H9 (cell line): ENCODE data around the gene DOCK2. TPM values are rescaled to one million over a fixed set of nuclear protein-coding genes. Genes with fewer than 3 reads are reported as not detected.

Experiments
- DNase-seq: peaks from one replicate; pipeline ENCODE4 v3.0.0-alpha.2; 2017
- H2AFZ ChIP-seq: one replicate; pipeline ENCODE4 v1.6.1; 2013; ENCODE audit warnings: mild to moderate bottlenecking, low read length, control low read depth, moderate library complexity
- H2AK5ac ChIP-seq: 2 replicates; pipeline ENCODE4 v1.6.1; 2013; ENCODE audit warnings: low read length, control low read depth, mixed read lengths; ENCODE audit not compliant: insufficient read length
- H2BK120ac ChIP-seq: one replicate; pipeline ENCODE4 v1.6.1; 2013; ENCODE audit warnings: low read depth, mild to moderate bottlenecking, low read length, control low read depth, inconsistent platforms; ENCODE audit not compliant: poor library complexity, severe bottlenecking
- H2BK12ac ChIP-seq: 2 replicates; pipeline ENCODE4 v1.6.1; 2013; ENCODE audit warnings: low read length, control low read depth, mixed read lengths, low read depth; ENCODE audit not compliant: insufficient read length
- H2BK15ac ChIP-seq: 2 replicates; pipeline ENCODE4 v1.6.1; 2013; ENCODE audit warnings: low read depth, low read length, control low read depth
- H2BK20ac ChIP-seq: one replicate; pipeline ENCODE4 v1.6.1; 2013; ENCODE audit warnings: low read depth, mild to moderate bottlenecking, low read length, control low read depth, inconsistent platforms; ENCODE audit not compliant: poor library complexity, severe bottlenecking
- H2BK5ac ChIP-seq: 2 replicates; pipeline ENCODE4 v1.6.1; 2013; ENCODE audit warnings: low read length, control low read depth, mixed read lengths; ENCODE audit not compliant: insufficient read length
- H3K14ac ChIP-seq: 2 replicates; pipeline ENCODE4 v1.6.1; 2013; ENCODE audit warnings: low read length, control low read depth; ENCODE audit not compliant: insufficient read depth
- H3K18ac ChIP-seq: 2 replicates; pipeline ENCODE4 v1.6.1; 2013; ENCODE audit warnings: low read depth, mild to moderate bottlenecking, mixed read lengths, low read length, control low read depth; ENCODE audit not compliant: insufficient read length
- H3K23ac ChIP-seq: 2 replicates; pipeline ENCODE4 v1.6.1; 2013; ENCODE audit warnings: low read length, control low read depth, mixed read lengths, low read depth; ENCODE audit not compliant: insufficient read length
- H3K23me2 ChIP-seq: 2 replicates; pipeline ENCODE4 v1.6.1; 2013; ENCODE audit warnings: low read depth, mild to moderate bottlenecking, mixed read lengths, low read length, control low read depth; ENCODE audit not compliant: insufficient read length, poor library complexity, severe bottlenecking
- H3K27ac ChIP-seq: 2 replicates; pipeline ENCODE4 v1.5.1; 2013; ENCODE audit warnings: low read length, control low read depth, mixed read lengths, low read depth; ENCODE audit not compliant: insufficient read length
- H3K27me3 ChIP-seq: 2 replicates; pipeline ENCODE4 v1.6.1; 2013; ENCODE audit warnings: low read length, control low read depth, inconsistent platforms; ENCODE audit not compliant: insufficient read depth
- H3K4ac ChIP-seq: 2 replicates; pipeline ENCODE4 v1.6.1; 2013; ENCODE audit warnings: low read depth, mild to moderate bottlenecking, control low read depth, inconsistent platforms, low read length, moderate library complexity
- H3K4me1 ChIP-seq: 2 replicates; pipeline ENCODE4 v1.6.1; 2013; ENCODE audit warnings: low read length, control low read depth, inconsistent platforms; ENCODE audit not compliant: insufficient read depth
- H3K4me2 ChIP-seq: 2 replicates; pipeline ENCODE4 v1.6.1; 2013; ENCODE audit warnings: low read length, control low read depth, mixed read lengths; ENCODE audit not compliant: insufficient read length, insufficient read depth
- H3K56ac ChIP-seq: 2 replicates; pipeline ENCODE4 v1.6.1; 2013; ENCODE audit warnings: low read depth, mild to moderate bottlenecking, mixed read lengths, low read length, control low read depth; ENCODE audit not compliant: insufficient read length
- H3K79me1 ChIP-seq: 2 replicates; pipeline ENCODE4 v1.6.1; 2013; ENCODE audit warnings: low read depth, mild to moderate bottlenecking, moderate library complexity, low read length, control low read depth, inconsistent platforms; ENCODE audit not compliant: insufficient read depth, poor library complexity, severe bottlenecking
- H3K79me2 ChIP-seq: 2 replicates; pipeline ENCODE4 v1.6.1; 2013; ENCODE audit warnings: low read length, control low read depth, inconsistent platforms; ENCODE audit not compliant: insufficient read depth
- H3K9ac ChIP-seq: 2 replicates; pipeline ENCODE4 v1.6.1; 2013; ENCODE audit warnings: low read length, control low read depth, mixed read lengths; ENCODE audit not compliant: insufficient read length; ENCODE audit errors: extremely low read depth
- H3K9me3 ChIP-seq: one replicate; pipeline ENCODE4 v1.6.1; 2013; ENCODE audit warnings: low read depth, low read length, inconsistent platforms; ENCODE audit not compliant: control insufficient read depth
- H3T11ph ChIP-seq: one replicate; pipeline ENCODE4 v1.6.1; 2013; ENCODE audit warnings: mild to moderate bottlenecking, low read length, control low read depth, inconsistent platforms
- H4K20me1 ChIP-seq: one replicate; pipeline ENCODE4 v1.6.1; 2013; ENCODE audit not compliant: control insufficient read depth, insufficient read length, insufficient read depth
- H4K5ac ChIP-seq: 2 replicates; pipeline ENCODE4 v1.6.1; 2013; ENCODE audit warnings: low read depth, mild to moderate bottlenecking, mixed read lengths, low read length, control low read depth; ENCODE audit not compliant: insufficient read length
- H4K8ac ChIP-seq: replicated peaks from 2 replicates; pipeline ENCODE4 v1.6.1; 2013; ENCODE audit warnings: low read length, control low read depth, mixed read lengths, low read depth; ENCODE audit not compliant: insufficient read length
- H4K91ac ChIP-seq: 2 replicates; pipeline ENCODE4 v1.6.1; 2013; ENCODE audit warnings: low read depth, mild to moderate bottlenecking, moderate library complexity, mixed read lengths, low read length, control low read depth; ENCODE audit not compliant: insufficient read length
- H3K27ac Mint-ChIP-seq, 3 experiments: 2 replicates in 2 of 3; 3 replicates in 1 of 3; pipeline ENCODE4 v1.8.0; 2020 to 2021; ENCODE audit warnings: mixed read lengths in 3 of 3, mild to moderate bottlenecking in 1 of 3, moderate library complexity in 1 of 3
- H3K27me3 Mint-ChIP-seq: 2 replicates; pipeline ENCODE4 v1.8.0; 2021; ENCODE audit warnings: low read depth, mild to moderate bottlenecking, moderate library complexity, mixed read lengths
- H3K36me3 Mint-ChIP-seq, 3 experiments: 2 replicates in 2 of 3; 3 replicates in 1 of 3; pipeline ENCODE4 v1.8.0; 2020 to 2021; ENCODE audit warnings: low read depth in 3 of 3, mixed read lengths in 3 of 3; ENCODE audit not compliant: insufficient read depth in 1 of 3
- H3K4me1 Mint-ChIP-seq, 2 experiments: 2 replicates each; pipeline ENCODE4 v1.8.0; 2020; ENCODE audit warnings: mixed read lengths in 2 of 2
- H3K4me3 Mint-ChIP-seq, 2 experiments: 2 replicates in 1 of 2; 3 replicates in 1 of 2; pipeline ENCODE4 v1.8.0; 2020 to 2021; ENCODE audit warnings: mild to moderate bottlenecking in 2 of 2, mixed read lengths in 2 of 2, moderate library complexity in 1 of 2
- H3K9me3 Mint-ChIP-seq, 2 experiments: 2 replicates in 1 of 2; 3 replicates in 1 of 2; pipeline ENCODE4 v1.8.0; 2020; ENCODE audit warnings: mild to moderate bottlenecking in 2 of 2, mixed read lengths in 2 of 2, moderate library complexity in 1 of 2
- CTCF ChIP-seq: fragments of 200-600 bp; sonication (generic); conservative IDR thresholded peaks from 3 replicates; pipeline ENCODE4 v1.8.0; 2021; ENCODE audit warnings: antibody characterized with exemption, mild to moderate bottlenecking
- WGBS: extraction: QIAGEN DNeasy Blood & Tissue Kit; methylation state at CpG from one replicate; pipeline ENCODE4 v1.1.7; 2013; ENCODE audit warnings: missing lambda C conversion rate, low lambda C conversion rate, mixed read lengths; ENCODE audit not compliant: insufficient read length; ENCODE audit errors: extremely low coverage; 5-methylcytosine and 5-hydroxymethylcytosine counted together
- total RNA-seq: library from RNA; stranded (reverse); gene quantifications from 2 replicates; pipeline ENCODE4 v1.2.1, GENCODE V29; 2021

DOCK2 gene
- total RNA-seq, 1 experiment from 2014 or later = 7.8 TPM

GRCh38 chr5:169753795-169754194, 116.7 kb downstream of the DOCK2 start:
- Histone ChIP-seq H3K4me2 (no peak overlapping the region), H2AK5ac (no peak overlapping the region), H2BK20ac (no peak overlapping the region), H2AFZ (no peak overlapping the region), H3K9ac (no peak overlapping the region), H3K27me3 (no peaks in the 10 kb centered on the region), H3K18ac (no peak overlapping the region), H3K27ac (no peak overlapping the region), H3K79me1 (no peaks in the 10 kb centered on the region), H2BK12ac (no peak overlapping the region), H3K23me2 (no peaks in the 10 kb centered on the region), H3K79me2 (no peaks in the 10 kb centered on the region), H3K23ac (no peak overlapping the region), H3K56ac (no peak overlapping the region), H3T11ph (no peak overlapping the region), H2BK5ac (no peak overlapping the region), H4K20me1 (no peaks in the 10 kb centered on the region), H4K91ac (no peak overlapping the region), H3K9me3 (no peaks in the 10 kb centered on the region), H3K14ac (no peak overlapping the region), H2BK15ac (no peak overlapping the region), H4K5ac (no peak overlapping the region), H4K8ac (no peak overlapping the region), H3K4me1 (peaks cover 3% of the 10 kb centered on the region; the same call in 1 of the 2 replicates), H2BK120ac (no peak overlapping the region), H3K4ac (no peak overlapping the region)
- peaks cover 10 to 12% of the 10 kb centered on the region in 2 experiments for H3K4me1 Mint-ChIP-seq
- H3K9me3 Mint-ChIP-seq = no peaks in the 10 kb centered on the region
- no peak for TF ChIP-seq CTCF
- H3K4me3 Mint-ChIP-seq = no peak overlapping the region
- no peaks in the 10 kb centered on the region for H3K27me3 Mint-ChIP-seq
- no peaks in the 10 kb centered on the region for H3K36me3 Mint-ChIP-seq
- WGBS = no CpG with 5 or more reads among the region's 2 CpGs
- DNase-seq = no peak
- H3K27ac Mint-ChIP-seq = no peak overlapping the region
